ENCODE measurements around the gene SEC24C.
"Not testable (repeated sequence)": the region's sequence is repeated elsewhere in the genome, so short reads cannot be mapped to it uniquely, and the experiment has no call there.

The SEC24C gene

GRCh38 chr10:73793456-73793855 is 49.3 kb downstream of the SEC24C start:
- DNase-seq (ENCODE audit: low read depth, low spot score): no peak

- not testable (repeated sequence) for DNase-seq (ENCODE audit: low read depth, low spot score)
Observed at GRCh38 chr10:73795491-73795890, 51.3 kb downstream of the SEC24C start.

GRCh38 chr10:73796035-73796434 is 51.9 kb downstream of the SEC24C start:
- not testable (repeated sequence) for DNase-seq (ENCODE audit: low read depth, low spot score)

GRCh38 chr10:73796766-73797165 is 52.6 kb downstream of the SEC24C start:
- DNase-seq (ENCODE audit: low read depth, low spot score): no peak

GRCh38 chr10:73797324-73798025 is 53.3 kb downstream of the SEC24C start:
- DNase-seq (ENCODE audit: low read depth, low spot score): no peak

GRCh38 chr10:73798087-73798486 is 53.9 kb downstream of the SEC24C start:
- DNase-seq (ENCODE audit: low read depth, low spot score): no peak

GRCh38 chr10:73798927-73799560 is 54.9 kb downstream of the SEC24C start:
- no peak for DNase-seq (ENCODE audit: low read depth, low spot score)

- no peak for DNase-seq (ENCODE audit: low read depth, low spot score)
Observed at GRCh38 chr10:73799899-73800559, 55.9 kb downstream of the SEC24C start.

- DNase-seq (ENCODE audit: low read depth, low spot score): no peak
Observed at GRCh38 chr10:73800560-73801252, 56.5 kb downstream of the SEC24C start.

- no peak for DNase-seq (ENCODE audit: low read depth, low spot score)
Observed at GRCh38 chr10:73801253-73801590, 57.0 kb downstream of the SEC24C start.

- DNase-seq (ENCODE audit: low read depth, low spot score): no peak
Observed at GRCh38 chr10:73802276-73802991, 58.3 kb downstream of the SEC24C start.

- no peak for DNase-seq (ENCODE audit: low read depth, low spot score)
Observed at GRCh38 chr10:73803680-73804286, 59.6 kb downstream of the SEC24C start.

- DNase-seq (ENCODE audit: low read depth, low spot score): no peak
Observed at GRCh38 chr10:73806176-73806950, 62.2 kb downstream of the SEC24C start.

GRCh38 chr10:73807471-73807870 is 63.3 kb downstream of the SEC24C start:
- DNase-seq (ENCODE audit: low read depth, low spot score): no peak

GRCh38 chr10:73808021-73808815 is 64.0 kb downstream of the SEC24C start:
- no peak for DNase-seq (ENCODE audit: low read depth, low spot score)

GRCh38 chr10:73809061-73809818 is 65.1 kb downstream of the SEC24C start:
- no peak for DNase-seq (ENCODE audit: low read depth, low spot score)

- DNase-seq (ENCODE audit: low read depth, low spot score): no peak
Observed at GRCh38 chr10:73810358-73810734, 66.2 kb downstream of the SEC24C start.

- no peak for DNase-seq (ENCODE audit: low read depth, low spot score)
Observed at GRCh38 chr10:73810735-73811465, 66.7 kb downstream of the SEC24C start.

Data from brain pericyte (primary cell).